ENCODE measurements around the gene FIBCD1. TPM values are rescaled to one million over a fixed set of nuclear protein-coding genes. Genes with fewer than 3 reads are reported as not detected.

Gene FIBCD1
- total RNA-seq, 1 donor from 2014 or later, result not detected

DNA sequence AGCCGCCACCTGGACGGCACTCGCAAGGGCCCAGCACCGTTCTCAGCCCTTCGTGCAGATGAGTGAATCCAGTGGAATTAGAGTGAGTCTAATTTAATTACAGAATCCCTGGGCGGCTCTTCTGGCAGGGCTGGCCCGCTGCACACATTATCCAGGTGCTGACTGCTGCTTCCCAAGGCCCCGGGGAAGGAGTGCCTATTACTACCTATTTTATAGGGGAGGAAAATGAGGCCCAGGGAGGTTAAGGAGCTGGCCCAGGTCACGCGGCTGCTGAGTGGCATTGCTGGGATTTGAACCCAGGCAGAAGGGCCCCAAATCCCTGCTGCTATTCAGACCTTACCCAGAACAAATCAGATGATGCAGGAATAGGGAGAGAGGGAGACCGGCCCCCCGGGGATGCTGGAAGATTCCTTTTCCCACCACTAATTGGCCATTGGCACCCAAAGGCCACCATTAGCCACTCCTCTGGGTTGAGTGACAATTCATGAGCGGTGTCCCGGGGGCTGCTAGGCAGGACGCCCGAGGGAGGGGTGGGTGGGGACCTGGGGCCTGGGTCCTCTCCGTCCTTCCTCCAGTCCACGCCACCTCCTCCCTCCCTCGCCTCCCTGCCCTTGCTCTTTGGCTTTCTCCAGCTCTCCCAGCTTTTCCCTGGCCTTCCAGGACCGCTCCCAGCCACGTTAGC, 32.2 kb downstream of the FIBCD1 start:
- DNase-seq (ENCODE audit: low spot score), result no peak
- Mint-ChIP-seq H3K4me3 (ENCODE audit: low read depth) (no peak overlapping the region), H3K36me3 (ENCODE audit: low read depth) (no peaks in the 10 kb centered on the region), H3K4me1 (ENCODE audit: low read depth) (no peaks in the 10 kb centered on the region), H3K27ac (no peak overlapping the region), H3K9me3 (no peaks in the 10 kb centered on the region), H3K27me3 (ENCODE audit: low read depth) (no peaks in the 10 kb centered on the region)
- intact Hi-C loops (cut with micrococcal nuclease), result no loop called here

DNA sequence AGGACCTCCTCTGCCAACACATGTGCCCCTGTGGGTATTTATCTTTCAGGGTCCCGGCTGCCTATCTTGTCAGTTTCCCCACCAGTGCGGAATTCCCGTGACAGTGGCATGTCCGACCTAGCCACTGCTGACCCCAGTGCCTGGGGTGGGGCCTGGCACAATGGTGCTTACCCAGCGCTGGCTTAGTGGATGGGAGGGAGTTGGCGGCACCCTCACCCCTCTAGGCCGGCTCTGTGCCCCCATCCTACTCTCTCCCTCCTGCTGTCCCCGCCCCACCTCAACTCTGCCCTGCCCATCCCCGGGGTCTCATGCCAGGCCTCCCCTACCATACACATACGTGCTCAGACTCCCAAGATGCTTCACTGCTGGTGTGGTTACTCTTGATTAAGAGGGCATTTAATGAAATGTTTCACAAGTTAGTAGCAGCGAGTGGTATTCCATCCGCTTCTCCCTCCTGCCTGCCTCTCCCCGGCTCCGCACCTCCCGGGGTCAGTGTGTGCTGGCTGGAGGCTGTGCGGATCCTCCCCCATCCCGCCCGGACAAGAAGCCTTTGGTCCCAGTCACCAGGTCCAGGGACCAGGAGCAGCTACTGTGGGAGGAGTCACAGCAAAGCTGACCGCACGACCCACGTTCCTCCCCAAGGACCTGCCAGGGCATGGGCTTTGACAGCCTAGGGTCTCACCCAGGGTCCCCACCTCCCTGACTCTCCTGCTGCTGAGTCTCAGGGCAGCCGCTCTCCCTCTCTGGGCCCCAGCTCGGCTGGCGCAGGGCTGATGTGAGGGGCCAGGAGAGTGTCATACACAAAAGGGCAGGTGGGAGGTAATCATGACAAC, 32.9 kb downstream of the FIBCD1 start:
- intact Hi-C loops (cut with micrococcal nuclease), result no loop called here
- Mint-ChIP-seq H3K4me1 (ENCODE audit: low read depth) (no peaks in the 10 kb centered on the region), H3K4me3 (ENCODE audit: low read depth) (no peak overlapping the region), H3K36me3 (ENCODE audit: low read depth) (no peaks in the 10 kb centered on the region), H3K9me3 (no peaks in the 10 kb centered on the region), H3K27ac (no peak overlapping the region), H3K27me3 (ENCODE audit: low read depth) (no peaks in the 10 kb centered on the region)
- no peak for DNase-seq (ENCODE audit: low spot score)

DNA sequence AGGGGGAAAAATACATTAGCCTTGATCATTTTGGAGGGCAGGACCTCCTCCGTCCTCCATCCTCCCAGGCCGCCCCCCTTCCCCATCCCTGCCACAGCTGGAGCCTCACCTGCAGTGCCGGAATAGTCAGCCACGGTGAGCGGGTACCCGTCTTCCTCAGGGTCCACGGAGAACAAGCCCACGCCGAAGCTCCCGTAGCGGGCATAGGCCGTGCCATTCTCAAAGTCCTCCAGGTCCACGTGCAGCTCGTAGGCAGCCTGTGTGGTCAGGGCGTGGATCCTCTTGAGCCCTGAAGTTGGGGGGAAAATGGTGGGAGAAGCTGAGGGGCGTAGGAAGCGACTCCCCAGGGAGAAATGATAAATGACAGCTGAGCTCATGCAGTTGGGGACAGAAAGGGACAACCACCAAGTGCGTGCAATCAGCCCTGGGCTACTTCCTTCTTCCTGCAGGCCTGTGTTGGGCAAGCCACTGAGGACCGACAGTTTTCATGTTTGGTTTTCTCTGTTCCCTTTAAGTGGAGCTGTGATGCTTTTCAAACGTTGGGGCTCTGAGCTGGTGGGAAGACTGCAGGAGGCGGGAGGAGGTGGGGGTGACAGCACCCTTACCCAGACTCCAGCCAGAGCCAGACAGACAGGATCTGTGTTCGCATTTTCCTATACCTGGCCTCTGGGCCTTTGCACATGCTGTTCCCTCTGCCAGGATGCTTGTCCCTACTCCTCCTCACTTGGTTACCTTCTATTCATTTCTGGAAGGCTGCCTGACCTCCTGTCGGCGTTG, 33.7 kb downstream of the FIBCD1 start:
- Mint-ChIP-seq H3K9me3 (no peaks in the 10 kb centered on the region), H3K36me3 (ENCODE audit: low read depth) (no peaks in the 10 kb centered on the region), H3K27ac (no peak overlapping the region), H3K27me3 (ENCODE audit: low read depth) (no peaks in the 10 kb centered on the region), H3K4me3 (ENCODE audit: low read depth) (no peak overlapping the region), H3K4me1 (ENCODE audit: low read depth) (no peaks in the 10 kb centered on the region)
- DNase-seq (ENCODE audit: low spot score), result no peak
- intact Hi-C loops (cut with micrococcal nuclease), result no loop called here

DNA sequence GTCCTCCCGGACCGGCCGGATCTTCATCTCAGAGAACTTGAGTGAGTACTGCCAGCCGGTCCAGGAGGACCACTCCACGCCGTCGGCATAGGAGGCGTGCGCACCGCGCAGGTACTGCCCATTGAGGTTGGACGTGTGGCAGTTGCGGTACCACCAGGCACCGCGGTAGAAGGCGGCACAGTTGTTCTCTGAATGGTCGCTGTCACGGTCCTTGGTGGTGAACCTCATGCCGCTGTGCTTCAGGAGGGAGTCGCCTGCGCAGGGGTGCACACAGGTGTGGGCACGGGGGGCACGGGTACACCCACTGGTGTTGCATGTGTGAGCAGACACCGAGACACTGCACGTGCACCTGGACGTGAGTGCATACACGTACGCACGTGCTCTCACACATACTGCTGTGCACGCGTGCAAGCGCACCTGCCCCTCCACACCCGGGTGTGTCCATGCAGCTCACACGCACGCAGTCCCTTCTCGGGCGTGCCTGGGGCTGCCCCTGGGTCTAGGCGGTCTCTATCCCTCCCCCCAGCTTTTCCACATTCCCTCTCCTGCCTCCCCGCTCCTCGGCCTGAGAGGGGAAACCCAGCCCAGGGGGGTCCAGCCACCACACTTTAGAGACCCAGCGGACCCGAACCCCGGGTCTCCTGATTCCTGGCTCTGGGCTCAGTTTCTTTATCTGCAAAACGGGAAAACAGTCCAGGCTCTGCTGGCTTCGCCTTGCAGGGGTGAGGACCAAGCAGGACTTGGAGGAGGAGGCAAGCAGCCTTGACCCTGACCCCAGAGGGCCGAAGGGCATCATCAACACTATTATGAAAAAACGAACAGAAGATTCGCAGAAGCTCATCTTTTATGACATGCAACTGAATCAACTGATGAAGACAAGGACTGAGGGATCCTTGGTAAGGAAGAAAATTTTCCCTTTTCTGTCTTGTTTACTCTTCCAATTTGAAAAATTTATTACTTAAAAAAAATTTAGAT, 34.7 kb downstream of the FIBCD1 start:
- no peaks in the 10 kb centered on the region for H3K9me3 Mint-ChIP-seq
- no peaks in the 10 kb centered on the region for H3K36me3 Mint-ChIP-seq (ENCODE audit: low read depth)
- H3K27ac Mint-ChIP-seq, result no peak overlapping the region
- DNase-seq (ENCODE audit: low spot score), result no peak
- intact Hi-C loops (cut with micrococcal nuclease), result no loop called here
- no peak overlapping the region for H3K4me3 Mint-ChIP-seq (ENCODE audit: low read depth)
- no peaks in the 10 kb centered on the region for H3K4me1 Mint-ChIP-seq (ENCODE audit: low read depth)
- no peaks in the 10 kb centered on the region for H3K27me3 Mint-ChIP-seq (ENCODE audit: low read depth)

DNA sequence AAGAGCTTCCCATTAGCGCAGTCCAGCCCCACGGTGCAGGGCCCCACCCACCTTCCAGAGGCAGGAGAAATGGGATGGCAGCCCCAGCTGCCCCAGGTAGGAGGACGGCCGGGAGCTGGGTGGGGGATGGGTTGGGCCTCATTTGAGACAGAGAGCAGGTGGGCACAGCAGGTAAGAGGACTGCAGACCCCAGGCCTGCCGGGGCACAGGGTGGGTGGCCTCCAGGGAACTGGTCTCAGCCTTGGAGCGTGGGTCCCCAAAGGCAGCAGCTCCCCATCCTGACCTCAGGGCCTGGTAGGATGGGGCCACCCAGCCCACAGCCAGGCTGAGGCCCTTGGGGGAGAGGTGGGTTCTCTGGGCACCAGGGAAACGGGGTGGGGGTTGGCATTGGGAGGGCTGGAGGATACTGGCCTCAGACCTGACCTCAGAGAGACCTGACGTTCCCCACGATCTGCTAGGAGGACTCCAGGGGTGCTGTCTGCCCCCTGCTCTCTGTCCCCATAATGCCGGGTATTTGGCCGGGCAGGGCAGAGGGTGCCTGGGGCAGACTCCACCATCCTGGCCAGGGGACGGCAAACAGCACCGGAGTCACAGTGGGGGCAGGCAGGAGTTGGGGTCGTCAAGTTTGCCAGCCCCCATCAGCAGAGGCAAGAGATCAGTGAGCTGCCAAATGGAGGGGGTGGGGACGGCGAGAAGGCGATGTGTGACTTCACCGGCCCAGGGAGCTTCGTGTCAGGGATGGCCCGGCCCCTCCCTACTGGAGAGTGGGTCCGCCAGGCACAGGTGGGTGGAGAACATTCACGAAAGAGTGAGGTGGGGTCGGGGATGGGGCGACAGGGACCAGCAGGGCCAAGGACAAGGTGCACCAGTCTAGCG, 35.6 kb downstream of the FIBCD1 start:
- Mint-ChIP-seq H3K27ac (no peak overlapping the region), H3K9me3 (no peaks in the 10 kb centered on the region), H3K27me3 (ENCODE audit: low read depth) (no peaks in the 10 kb centered on the region), H3K4me1 (ENCODE audit: low read depth) (no peaks in the 10 kb centered on the region), H3K36me3 (ENCODE audit: low read depth) (no peaks in the 10 kb centered on the region), H3K4me3 (ENCODE audit: low read depth) (no peak overlapping the region)
- intact Hi-C loops (cut with micrococcal nuclease), result no loop called here
- no peak for DNase-seq (ENCODE audit: low spot score)

DNA sequence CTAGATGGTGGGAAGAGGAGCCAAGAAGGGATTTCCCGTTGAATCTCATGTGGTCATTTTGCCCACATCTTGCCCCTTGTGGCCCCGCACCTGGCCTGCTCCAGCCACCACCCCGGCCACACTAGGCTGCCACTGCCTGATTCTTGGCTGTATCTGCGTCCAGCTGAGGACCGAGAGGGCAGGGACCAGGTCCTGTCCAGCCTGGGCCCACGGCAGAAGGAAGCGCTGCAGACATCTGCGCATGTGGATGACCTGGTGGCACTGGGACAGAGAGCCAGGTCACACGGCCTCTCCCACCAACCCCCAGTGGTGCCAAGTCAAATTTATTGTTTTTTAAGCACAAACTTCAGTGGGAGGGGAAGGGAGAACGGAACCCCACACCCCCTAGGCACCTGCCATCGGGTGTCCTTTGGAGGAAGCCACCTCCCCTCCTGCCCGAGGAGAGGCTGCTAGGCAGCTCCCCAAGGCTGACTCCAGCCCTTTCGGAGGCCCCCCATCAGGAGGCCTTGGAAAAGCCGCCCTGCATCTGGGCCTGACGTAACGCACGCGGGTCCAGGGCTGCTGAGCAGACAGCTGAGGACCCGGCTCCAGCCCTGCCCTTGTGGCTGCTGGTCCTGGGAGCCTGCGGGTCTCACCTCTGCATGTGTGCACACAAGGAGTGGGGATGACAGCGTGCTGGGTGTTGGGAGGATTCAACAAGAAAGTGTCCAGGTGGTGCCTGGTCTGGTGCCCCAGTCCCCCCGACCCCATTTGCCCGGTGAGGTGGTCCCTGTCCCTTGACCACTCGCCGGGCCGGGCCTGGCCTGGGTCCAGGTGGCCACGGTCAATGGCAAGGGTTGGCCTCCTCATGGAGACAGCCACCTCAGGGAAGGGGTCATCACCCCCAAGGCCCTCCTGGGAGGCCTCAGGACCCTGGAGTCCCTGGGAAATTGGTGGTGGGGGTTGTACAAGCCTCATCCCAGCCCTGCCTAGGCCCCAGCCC, 36.6 kb downstream of the FIBCD1 start:
- Mint-ChIP-seq H3K27ac (no peak overlapping the region), H3K27me3 (ENCODE audit: low read depth) (no peaks in the 10 kb centered on the region), H3K9me3 (no peaks in the 10 kb centered on the region), H3K36me3 (ENCODE audit: low read depth) (no peaks in the 10 kb centered on the region), H3K4me1 (ENCODE audit: low read depth) (no peaks in the 10 kb centered on the region), H3K4me3 (ENCODE audit: low read depth) (no peak overlapping the region)
- intact Hi-C loops (cut with micrococcal nuclease), result no loop called here
- no peak for DNase-seq (ENCODE audit: low spot score)

DNA sequence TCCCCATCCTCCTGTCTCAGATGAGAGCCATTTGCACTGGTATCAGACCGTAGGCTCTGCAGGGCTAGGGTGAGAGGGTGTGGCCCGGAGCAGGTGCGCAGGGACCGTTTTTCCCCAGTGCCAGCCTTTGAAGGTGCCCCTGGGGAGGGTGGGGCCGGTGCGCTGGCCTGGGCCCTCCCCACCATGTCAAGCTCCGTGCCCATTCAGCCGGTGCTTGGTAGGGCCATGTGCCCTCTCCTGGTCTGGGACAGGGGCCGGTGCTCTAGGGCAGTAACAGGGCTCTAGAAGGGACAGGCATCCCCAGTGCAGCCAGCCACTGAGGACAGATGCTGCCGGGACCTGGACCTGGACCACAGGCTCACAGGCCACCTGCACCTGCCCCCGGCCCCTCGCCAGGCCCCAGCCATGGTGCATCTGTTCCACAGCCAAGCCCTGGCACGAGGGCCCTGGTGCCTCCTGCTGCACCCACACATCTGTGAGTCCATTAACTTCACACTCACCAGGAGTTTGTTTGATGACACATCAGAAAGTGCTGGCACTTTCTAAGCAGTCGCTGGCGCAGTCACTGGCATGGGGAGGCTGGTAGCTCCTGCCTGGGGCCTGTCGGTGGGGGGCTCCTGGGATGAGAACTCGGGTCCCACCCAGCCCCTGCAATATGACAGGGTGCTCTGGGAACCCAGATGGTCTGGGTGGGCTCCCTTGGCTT, 37.4 kb downstream of the FIBCD1 start:
- DNase-seq (ENCODE audit: low spot score), result no peak
- H3K27ac Mint-ChIP-seq, result no peak overlapping the region
- H3K4me3 Mint-ChIP-seq (ENCODE audit: low read depth), result no peak overlapping the region
- no peaks in the 10 kb centered on the region for H3K36me3 Mint-ChIP-seq (ENCODE audit: low read depth)
- intact Hi-C loops (cut with micrococcal nuclease), result no loop called here
- H3K4me1 Mint-ChIP-seq (ENCODE audit: low read depth), result no peaks in the 10 kb centered on the region
- H3K27me3 Mint-ChIP-seq (ENCODE audit: low read depth), result no peaks in the 10 kb centered on the region
- no peaks in the 10 kb centered on the region for H3K9me3 Mint-ChIP-seq

DNA sequence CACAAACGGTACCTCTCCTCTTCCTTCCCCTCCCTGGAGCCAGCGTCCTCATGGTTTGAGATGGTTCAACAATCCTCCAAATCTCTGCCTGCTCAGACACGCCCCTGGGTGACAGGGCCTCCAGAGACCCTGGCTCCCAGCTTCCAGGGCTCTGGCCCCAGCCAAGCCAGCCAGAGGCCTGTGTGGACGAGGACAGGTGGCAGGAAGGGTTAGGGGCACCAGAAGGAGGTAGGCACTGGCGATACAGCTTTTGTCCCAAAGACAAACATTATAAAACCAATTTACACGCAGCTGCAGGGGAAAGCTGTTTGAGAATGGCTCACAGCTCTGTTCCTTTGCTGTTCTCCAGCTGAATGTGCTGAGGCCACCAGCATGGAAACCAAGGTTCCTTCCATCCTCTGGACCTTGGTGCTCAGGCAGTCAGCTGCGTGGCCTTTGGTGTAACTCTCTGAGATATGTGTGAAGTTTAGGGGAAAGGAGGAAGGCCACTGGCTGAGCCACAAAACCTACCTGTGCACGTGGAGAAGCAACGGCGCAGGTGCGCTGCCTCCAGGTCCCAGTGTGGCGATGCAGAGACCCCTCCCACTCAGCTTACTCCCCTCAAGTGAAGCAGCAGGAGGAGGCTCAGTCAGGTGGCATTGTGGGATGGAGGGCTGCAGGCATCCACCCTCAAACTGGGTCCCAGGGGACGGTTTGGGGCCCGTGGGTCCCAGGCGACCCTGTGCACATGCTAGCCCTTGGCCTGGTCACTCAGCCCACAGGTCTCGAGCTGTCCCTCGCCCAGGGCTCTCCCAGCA, 38.1 kb downstream of the FIBCD1 start:
- Mint-ChIP-seq H3K4me1 (ENCODE audit: low read depth) (no peaks in the 10 kb centered on the region), H3K9me3 (no peaks in the 10 kb centered on the region), H3K27me3 (ENCODE audit: low read depth) (no peaks in the 10 kb centered on the region), H3K36me3 (ENCODE audit: low read depth) (no peaks in the 10 kb centered on the region), H3K27ac (no peak overlapping the region), H3K4me3 (ENCODE audit: low read depth) (no peak overlapping the region)
- DNase-seq (ENCODE audit: low spot score), result no peak
- intact Hi-C loops (cut with micrococcal nuclease), result no loop called here

DNA sequence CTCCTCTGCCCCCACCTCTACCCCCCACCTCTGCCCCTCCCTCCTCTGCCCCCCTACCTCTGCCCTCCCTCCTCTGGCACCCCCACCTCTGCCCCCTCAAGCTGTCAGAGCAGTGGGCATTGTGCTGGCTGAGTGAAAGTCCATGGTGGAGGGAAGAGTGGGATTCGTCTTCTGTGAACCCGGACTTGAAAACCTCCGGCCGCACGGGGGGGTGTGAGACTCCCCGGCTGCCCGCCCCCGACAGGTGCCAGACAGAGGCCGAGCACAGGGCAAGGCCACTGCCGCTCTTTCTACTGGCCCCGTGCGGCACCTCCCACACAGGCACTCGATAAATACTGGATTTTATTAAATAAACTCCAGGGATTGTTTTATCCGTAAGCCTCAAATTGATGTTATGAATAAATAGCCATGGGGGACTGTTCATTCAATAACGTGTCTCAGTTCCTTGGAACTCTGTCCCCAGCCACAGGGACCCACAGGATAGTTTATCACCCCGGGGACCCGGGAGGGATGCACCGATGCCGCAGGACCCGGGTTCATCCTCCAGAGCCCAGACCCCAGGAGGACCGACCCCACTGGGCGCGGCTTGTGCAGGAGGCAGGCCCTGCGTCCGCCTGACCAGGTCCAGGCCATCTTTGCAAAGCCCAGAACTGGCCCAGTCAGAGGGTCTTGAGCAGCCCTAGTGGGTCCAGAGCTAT, 39.8 kb downstream of the FIBCD1 start:
- no peak overlapping the region for H3K4me3 Mint-ChIP-seq (ENCODE audit: low read depth)
- DNase-seq (ENCODE audit: low spot score), result no peak
- no peaks in the 10 kb centered on the region for H3K27me3 Mint-ChIP-seq (ENCODE audit: low read depth)
- no peak overlapping the region for H3K27ac Mint-ChIP-seq
- no peaks in the 10 kb centered on the region for H3K36me3 Mint-ChIP-seq (ENCODE audit: low read depth)
- intact Hi-C loops (cut with micrococcal nuclease), result no loop called here
- no peaks in the 10 kb centered on the region for H3K4me1 Mint-ChIP-seq (ENCODE audit: low read depth)
- H3K9me3 Mint-ChIP-seq, result no peaks in the 10 kb centered on the region

DNA sequence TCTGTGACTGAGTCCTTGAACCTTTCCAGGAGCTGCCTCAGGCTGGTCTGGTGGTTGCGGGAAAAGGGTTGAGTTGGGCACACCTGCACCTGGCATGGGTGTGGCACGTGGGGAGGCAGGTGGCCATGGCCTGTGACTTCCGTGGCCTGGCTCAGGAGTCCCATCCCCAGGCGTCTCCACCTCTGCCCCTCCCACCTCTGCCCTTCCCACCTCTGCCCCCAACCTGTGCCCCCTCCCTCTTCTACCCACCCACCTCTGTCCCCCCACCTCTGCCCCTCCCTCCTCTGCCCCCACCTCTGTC, 40.5 kb downstream of the FIBCD1 start:
- Mint-ChIP-seq H3K4me1 (ENCODE audit: low read depth) (no peaks in the 10 kb centered on the region), H3K36me3 (ENCODE audit: low read depth) (no peaks in the 10 kb centered on the region), H3K27me3 (ENCODE audit: low read depth) (no peaks in the 10 kb centered on the region), H3K9me3 (no peaks in the 10 kb centered on the region), H3K27ac (no peak overlapping the region), H3K4me3 (ENCODE audit: low read depth) (no peak overlapping the region)
- DNase-seq (ENCODE audit: low spot score), result no peak
- intact Hi-C loops (cut with micrococcal nuclease), result no loop called here

Measured in activated T-helper 2 cell treated with anti-CD3 and anti-CD28 coated beads, Interferon-gamma antibody, Interleukin-2, Interleukin-4, amounts not matched to agents 10 μg/mL and 5 μg/mL and 100 μg/mL, durations not matched to agents 14 hours and 24 hours and 36 hours (primary cell).